Spinal cord (tissue), 10 donors: ENCODE results near the gene HERC3. TPM values are rescaled to one million over a fixed set of nuclear protein-coding genes. Genes with fewer than 3 reads are reported as not detected.

Experiments
- DNase-seq, 6 donors: peaks; one replicate each; pipeline versions ENCODE4 v3.0.0 to v3.0.0-alpha.2; 2013 to 2015; ENCODE audit warnings: low spot score in 6 of 6, low read depth in 4 of 6
- H3K27ac ChIP-seq: one replicate; pipeline ENCODE4 v1.5.1; 2013; ENCODE audit warnings: low read depth, low read length, control low read depth
- H3K27me3 ChIP-seq: one replicate; pipeline ENCODE4 v1.6.1; 2013; ENCODE audit warnings: low read length; ENCODE audit not compliant: control insufficient read depth, insufficient read depth
- H3K36me3 ChIP-seq: one replicate; pipeline ENCODE4 v1.6.1; 2013; ENCODE audit warnings: low read length; ENCODE audit not compliant: control insufficient read depth, insufficient read depth
- H3K4me1 ChIP-seq: one replicate; pipeline ENCODE4 v1.6.1; 2013; ENCODE audit warnings: low read length; ENCODE audit not compliant: control insufficient read depth, insufficient read depth
- H3K4me3 ChIP-seq: one replicate; pipeline ENCODE4 v1.5.1; 2013; ENCODE audit warnings: low read depth, low read length, control low read depth
- H3K9me3 ChIP-seq: one replicate; pipeline ENCODE4 v1.6.1; 2013; ENCODE audit warnings: low read length; ENCODE audit not compliant: control insufficient read depth, insufficient read depth
- WGBS: methylation state at CpG from one replicate; pipeline ENCODE4 v1.1.5; 2013; ENCODE audit warnings: missing lambda C conversion rate; ENCODE audit not compliant: insufficient coverage; 5-methylcytosine and 5-hydroxymethylcytosine counted together
- polyA plus RNA-seq, 2 donors: library from polyadenylated mRNA; unstranded; fragments of 120-200 nt; gene quantifications; one replicate each; pipeline ENCODE4 v1.2.1, GENCODE V29; 2013; ENCODE audit not compliant: insufficient read length in 2 of 2
- total RNA-seq, 2 donors: library from RNA; depleted of rRNA in 1 of 2; stranded (reverse); fragments of 120-200 nt in 1 of 2; fragments of >200 nt in 1 of 2; gene quantifications; one replicate each; pipeline versions ENCODE4 v1.2.3 to v1.2.4, GENCODE V29; 2013 to 2014
- donor health status: healthy.

HERC3 gene
- total and polyA plus RNA-seq, 4 donors, result 20.1 to 45.8 (median 24.8) TPM

DNA sequence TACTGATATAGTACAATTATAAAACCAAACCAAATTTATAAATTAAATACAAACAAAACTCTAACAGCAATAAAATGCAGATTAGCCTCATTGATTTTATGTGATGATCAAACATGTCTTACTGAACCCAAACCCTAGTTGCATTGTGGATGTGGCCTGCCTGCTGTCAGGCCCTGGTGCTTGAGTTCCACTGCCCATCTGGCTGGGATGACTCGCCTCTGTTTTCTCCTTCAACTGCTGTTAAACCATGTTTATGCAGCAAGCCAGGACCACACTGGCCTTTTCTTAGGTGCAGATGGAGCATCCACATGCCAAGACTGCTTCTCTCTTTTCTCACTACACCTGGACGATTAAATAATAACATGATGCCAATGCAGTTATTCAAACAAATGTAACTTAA lies 82.7 kb downstream of the HERC3 start:
- peak in 1 of 6 donors; percentile 27 for DNase-seq
- H3K4me3 ChIP-seq, result no peak overlapping the region
- WGBS, result 46% methylated on average over 1 of the region's 2 CpGs
- H3K27ac ChIP-seq, result no peak overlapping the region
- H3K36me3 ChIP-seq, result peaks cover 15% of the 10 kb centered on the region
- H3K4me1 ChIP-seq, result no peaks in the 10 kb centered on the region
- no peaks in the 10 kb centered on the region for H3K9me3 ChIP-seq
- H3K27me3 ChIP-seq, result no peaks in the 10 kb centered on the region

GRCh38 chr4:88675543-88675942 lies 83.3 kb downstream of the HERC3 start:
- no peaks in the 10 kb centered on the region for H3K4me1 ChIP-seq
- DNase-seq, result no peak
- no peak overlapping the region for H3K27ac ChIP-seq
- H3K27me3 ChIP-seq, result no peaks in the 10 kb centered on the region
- peaks cover 15% of the 10 kb centered on the region for H3K36me3 ChIP-seq
- H3K4me3 ChIP-seq, result no peak overlapping the region
- H3K9me3 ChIP-seq, result no peaks in the 10 kb centered on the region
- WGBS, result no CpG with 5 or more reads among the region's 2 CpGs

DNA sequence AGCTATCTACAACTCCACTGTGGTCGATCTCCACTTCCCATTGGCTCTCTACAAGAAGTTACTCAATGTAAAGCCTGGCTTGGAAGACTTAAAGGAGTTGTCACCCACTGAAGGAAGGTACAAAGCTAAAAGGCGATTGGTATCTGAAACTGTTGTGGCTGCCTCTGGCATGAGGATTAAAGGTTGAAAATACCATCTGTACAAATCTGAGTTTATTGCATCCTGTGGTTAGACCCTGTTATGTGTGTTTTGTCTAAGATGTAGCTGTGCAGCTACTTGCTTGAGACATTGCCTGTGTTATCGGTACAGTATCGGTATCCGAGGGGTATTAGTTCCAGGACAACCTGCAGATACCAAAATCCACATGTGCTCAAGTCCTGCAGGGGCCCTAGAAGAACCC lies 88.9 kb downstream of the HERC3 start:
- no peak for DNase-seq
- Histone ChIP-seq H3K9me3 (no peaks in the 10 kb centered on the region), H3K4me3 (no peak overlapping the region), H3K4me1 (no peaks in the 10 kb centered on the region), H3K27me3 (no peaks in the 10 kb centered on the region), H3K36me3 (peaks cover 12% of the 10 kb centered on the region), H3K27ac (no peak overlapping the region)
- WGBS, result 100% methylated on average over 3 of the region's 5 CpGs

DNA sequence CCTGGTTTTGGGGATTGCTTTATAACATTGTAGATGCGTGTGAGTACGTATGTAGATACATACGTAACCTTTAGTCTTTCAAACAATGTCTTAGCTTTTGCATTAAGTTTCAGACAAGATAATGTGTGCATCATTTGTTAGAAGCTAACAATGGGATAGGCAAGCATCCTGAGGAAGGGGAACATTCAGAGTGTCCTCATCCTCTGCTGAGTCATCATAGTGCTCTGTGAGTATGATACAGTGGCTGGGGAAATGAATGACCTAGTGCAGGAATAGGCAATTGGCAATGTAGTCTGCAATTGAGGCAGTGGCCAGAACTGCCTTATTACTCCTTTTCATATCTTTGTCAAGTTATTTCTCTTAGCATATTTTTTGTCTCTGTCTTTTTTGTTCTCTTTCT lies 98.1 kb downstream of the HERC3 start:
- Histone ChIP-seq H3K4me1 (no peaks in the 10 kb centered on the region), H3K9me3 (no peaks in the 10 kb centered on the region), H3K27me3 (no peaks in the 10 kb centered on the region), H3K4me3 (no peak overlapping the region), H3K27ac (no peak overlapping the region), H3K36me3 (peaks cover 4% of the 10 kb centered on the region)
- DNase-seq, result no peak
- WGBS, result no CpG with 5 or more reads among the region's 3 CpGs

DNA sequence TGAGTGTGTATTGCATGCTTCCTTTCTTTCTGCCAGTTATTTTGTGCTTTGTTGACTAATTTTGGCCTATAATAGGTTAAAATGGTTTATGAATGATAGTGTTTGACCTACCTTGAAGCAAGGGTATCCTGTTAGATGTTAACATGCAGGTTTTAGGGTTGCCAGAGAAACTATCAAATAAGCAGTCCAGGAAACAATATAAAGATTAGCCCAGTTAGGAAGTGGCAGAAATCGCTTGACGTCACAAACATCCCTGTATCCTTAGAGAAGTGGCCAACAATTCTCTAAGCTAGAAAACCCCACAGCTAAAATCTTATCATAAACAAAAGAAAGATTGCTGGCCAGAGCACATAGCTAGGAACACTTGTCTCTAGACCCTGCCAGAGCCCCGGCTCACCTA lies 101.5 kb downstream of the HERC3 start:
- Histone ChIP-seq H3K4me3 (no peak overlapping the region), H3K4me1 (peaks cover 6% of the 10 kb centered on the region), H3K27ac (no peak overlapping the region), H3K36me3 (peaks cover 16% of the 10 kb centered on the region), H3K27me3 (no peaks in the 10 kb centered on the region), H3K9me3 (no peaks in the 10 kb centered on the region)
- 100% methylated on average over 1 of the region's 3 CpGs for WGBS
- no peak for DNase-seq

GRCh38 chr4:88696630-88697029 lies 104.3 kb downstream of the HERC3 start:
- Histone ChIP-seq H3K4me1 (peaks cover 6% of the 10 kb centered on the region), H3K4me3 (peak overlapping the region; percentile 73), H3K9me3 (no peaks in the 10 kb centered on the region), H3K36me3 (peaks cover 13% of the 10 kb centered on the region), H3K27ac (peak overlapping the region; percentile 81), H3K27me3 (no peaks in the 10 kb centered on the region)
- WGBS, result 45% methylated on average over 2 of the region's 7 CpGs
- peak in 2 of 6 donors; percentile 48 to 72 for DNase-seq

DNA sequence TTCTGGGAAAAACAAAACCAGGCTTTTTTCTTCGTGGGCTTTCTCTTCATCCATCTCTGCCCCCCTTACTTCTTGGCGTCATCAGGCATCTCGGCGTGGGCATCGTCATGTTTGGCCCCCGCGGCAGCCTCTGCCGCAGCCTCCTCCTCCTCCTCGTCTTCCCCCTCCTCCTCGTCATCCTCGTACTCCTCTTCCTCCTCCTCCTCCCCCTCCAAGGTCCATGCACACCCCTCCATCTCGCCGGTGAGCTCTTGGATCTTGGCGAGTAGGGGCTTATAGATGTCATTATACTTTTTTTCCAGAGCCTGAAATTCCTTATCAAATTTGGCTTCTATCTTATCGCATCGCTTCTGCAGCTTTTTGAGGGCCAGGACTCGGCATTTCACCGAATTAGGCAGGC lies 104.9 kb downstream of the HERC3 start:
- DNase-seq, result peak in 2 of 6 donors; percentile 65 to 84
- H3K36me3 ChIP-seq, result peaks cover 13% of the 10 kb centered on the region
- peak overlapping the region; percentile 73 for H3K4me3 ChIP-seq
- no peaks in the 10 kb centered on the region for H3K9me3 ChIP-seq
- no peaks in the 10 kb centered on the region for H3K27me3 ChIP-seq
- H3K4me1 ChIP-seq, result peaks cover 6% of the 10 kb centered on the region
- H3K27ac ChIP-seq, result peak overlapping the region; percentile 81
- 55% methylated on average over 14 of the region's 18 CpGs for WGBS

DNA sequence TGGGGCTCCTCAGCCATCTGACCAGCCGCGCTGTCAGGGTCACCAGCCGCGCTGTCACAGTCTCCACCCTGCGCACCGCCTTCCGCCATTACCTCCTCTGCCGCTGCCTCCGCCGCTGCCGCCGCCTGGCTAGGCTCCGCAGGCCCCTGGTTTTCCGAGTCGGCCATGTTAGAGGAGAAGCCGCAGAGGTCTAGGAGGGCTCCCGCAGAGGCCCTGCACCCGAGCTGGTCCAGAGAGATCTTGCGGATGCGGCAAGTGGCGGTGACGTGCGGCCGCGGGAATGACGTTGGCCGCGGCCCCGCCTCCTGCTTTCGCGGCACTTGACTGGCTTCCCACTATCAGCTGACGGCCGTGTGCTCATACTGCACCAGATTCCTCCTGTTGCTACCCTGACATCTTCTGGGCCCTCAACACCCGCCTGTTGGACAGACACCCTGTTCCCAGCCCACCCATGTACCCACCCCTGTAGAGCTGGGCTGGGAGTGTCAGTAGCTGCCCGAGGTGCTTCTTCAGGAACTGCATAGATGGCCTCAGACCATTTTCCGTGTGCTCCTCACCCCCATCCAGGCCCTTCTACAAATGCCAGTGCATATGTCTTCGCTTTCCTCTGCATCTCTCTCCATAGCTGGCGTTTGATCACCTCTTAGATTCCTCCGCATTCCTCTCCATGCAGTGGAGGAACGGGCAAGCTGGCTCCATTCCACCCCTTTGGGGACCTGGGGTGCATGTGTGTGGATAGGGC lies 105.5 kb downstream of the HERC3 start, which contains the start of gene NAP1L5:
Gene NAP1L5 (minus strand): TSS at position 242 of the 742 bp plus-strand sequence. CDS start 75 bp downstream, at position 167.
- Histone ChIP-seq H3K9me3 (no peaks in the 10 kb centered on the region), H3K4me3 (peak within 1 kb of the TSS; percentile 73), H3K36me3 (peaks cover 13% of the 10 kb centered on the region), H3K27ac (peak within 1 kb of the TSS; percentile 81), H3K4me1 (peaks cover 6% of the 10 kb centered on the region), H3K27me3 (no peaks in the 10 kb centered on the region)
- peak in 3 of 6 donors; percentile 54 to 91 (median 85) for DNase-seq
- WGBS, result 47% methylated on average over 36 of the region's 40 CpGs

- Histone ChIP-seq H3K27me3 (no peaks in the 10 kb centered on the region), H3K4me1 (peaks cover 6% of the 10 kb centered on the region), H3K4me3 (no peak overlapping the region), H3K27ac (no peak overlapping the region), H3K9me3 (no peaks in the 10 kb centered on the region), H3K36me3 (peaks cover 13% of the 10 kb centered on the region)
- WGBS, result 98% methylated on average over 7 of the region's 7 CpGs
- DNase-seq, result no peak
Measured at GRCh38 chr4:88698519-88698918, 106.2 kb downstream of the HERC3 start.

DNA sequence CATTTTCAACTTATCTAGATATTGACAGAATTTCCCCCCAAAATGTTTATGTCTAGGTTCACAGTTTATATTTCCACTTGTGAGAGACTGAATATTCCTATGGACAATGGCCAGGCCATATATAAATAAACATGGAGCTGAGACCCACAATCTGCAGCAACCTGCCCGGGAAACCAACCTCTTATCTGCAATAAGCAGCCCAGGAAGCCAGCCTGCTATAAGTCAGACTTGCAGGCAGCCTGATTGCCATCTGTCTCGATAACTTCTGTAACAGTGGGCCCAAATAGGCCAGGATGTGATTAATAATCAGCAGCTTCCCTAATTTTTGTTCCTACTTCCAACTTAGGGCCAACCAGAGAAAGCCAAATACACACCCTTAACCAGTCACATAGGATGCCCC lies 110.5 kb downstream of the HERC3 start:
- no peak overlapping the region for H3K4me3 ChIP-seq
- H3K9me3 ChIP-seq, result no peaks in the 10 kb centered on the region
- no peaks in the 10 kb centered on the region for H3K27me3 ChIP-seq
- WGBS, result 85% methylated on average over 2 of the region's 2 CpGs
- H3K4me1 ChIP-seq, result peaks cover 9% of the 10 kb centered on the region
- no peak overlapping the region for H3K27ac ChIP-seq
- H3K36me3 ChIP-seq, result peaks cover 10% of the 10 kb centered on the region
- DNase-seq, result no peak
